Measurements from ENCODE around the gene EMX1. TPM values are rescaled to one million over a fixed set of nuclear protein-coding genes. Genes with fewer than 3 reads are reported as not detected.

EMX1 gene
- total RNA-seq, 2 experiments from 2014 or later, result not detected

DNA sequence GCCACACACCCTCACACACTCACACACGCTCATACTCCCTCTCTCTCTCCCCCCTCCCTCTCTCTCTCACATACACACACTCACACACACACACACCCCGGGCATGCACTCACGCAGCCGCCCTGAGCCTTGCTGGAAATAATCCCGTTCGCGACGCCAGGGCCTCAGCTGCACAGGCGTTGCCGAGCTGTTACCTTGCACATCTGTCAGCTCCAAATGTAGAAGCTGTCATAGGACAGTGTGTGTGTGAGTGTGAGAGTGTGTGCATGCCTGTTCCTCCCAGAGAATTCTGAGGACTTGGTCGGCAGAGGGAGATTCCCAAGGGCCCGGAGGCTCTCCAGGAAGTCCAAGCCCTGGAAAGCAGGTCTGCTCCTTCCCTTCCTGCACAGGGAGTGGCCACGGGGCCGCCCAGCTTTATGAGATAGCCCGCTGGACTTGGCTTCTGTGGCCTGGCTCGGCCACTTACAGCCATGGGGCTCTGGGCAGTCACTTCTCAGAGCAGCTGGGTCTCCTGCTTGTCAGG lies 21.5 kb upstream of the EMX1 start:
- intact Hi-C loops (cut with micrococcal nuclease; ENCODE audit: unreplicated experiment), result no loop called here
- no peaks in the 10 kb centered on the region for H3K9me2 ChIP-seq (ENCODE audit: insufficient read depth, low read length)
- no peak overlapping the region for H3K27ac ChIP-seq (ENCODE audit: low read depth, low read length, poor library complexity, severe bottlenecking)
- ChIA-PET CTCF (ENCODE audit: unreplicated experiment) (interaction anchor here (1.1 kb wide), 1 partner anchor 9 kb away, joined by 3 read pairs; no protein-coding TSS in a partner anchor), POLR2A (no interaction called here)
- no peaks in the 10 kb centered on the region for H3K36me3 ChIP-seq (ENCODE audit: insufficient read depth, low read length)
- no peaks in the 10 kb centered on the region for H3K9me3 ChIP-seq (ENCODE audit: low read length)
- no peak overlapping the region for H3K4me3 ChIP-seq (ENCODE audit: low read depth, low read length, poor library complexity, severe bottlenecking)
- no peak overlapping the region for H3K4me2 ChIP-seq (ENCODE audit: low read length)
- no peak overlapping the region for H2AFZ ChIP-seq (ENCODE audit: low read length)
- no peak for DNase-seq (ENCODE audit: low spot score)
- no peaks in the 10 kb centered on the region for H3K4me1 ChIP-seq (ENCODE audit: insufficient read depth, low read length, poor library complexity, severe bottlenecking)
- no peaks in the 10 kb centered on the region for H3K79me2 ChIP-seq (ENCODE audit: insufficient read depth, low read depth, low read length)
- BruUV-seq (replicated peaks), result no TSS peak
- no peaks in the 10 kb centered on the region for H4K20me1 ChIP-seq (ENCODE audit: insufficient read depth, low read length)
- TF ChIP-seq EZH2phosphoT487 (IDR thresholded peaks at IDR 0.05; ENCODE audit: borderline replicate concordance, low read depth, low read length), result no peak
- TF ChIP-seq, protein P1, sequence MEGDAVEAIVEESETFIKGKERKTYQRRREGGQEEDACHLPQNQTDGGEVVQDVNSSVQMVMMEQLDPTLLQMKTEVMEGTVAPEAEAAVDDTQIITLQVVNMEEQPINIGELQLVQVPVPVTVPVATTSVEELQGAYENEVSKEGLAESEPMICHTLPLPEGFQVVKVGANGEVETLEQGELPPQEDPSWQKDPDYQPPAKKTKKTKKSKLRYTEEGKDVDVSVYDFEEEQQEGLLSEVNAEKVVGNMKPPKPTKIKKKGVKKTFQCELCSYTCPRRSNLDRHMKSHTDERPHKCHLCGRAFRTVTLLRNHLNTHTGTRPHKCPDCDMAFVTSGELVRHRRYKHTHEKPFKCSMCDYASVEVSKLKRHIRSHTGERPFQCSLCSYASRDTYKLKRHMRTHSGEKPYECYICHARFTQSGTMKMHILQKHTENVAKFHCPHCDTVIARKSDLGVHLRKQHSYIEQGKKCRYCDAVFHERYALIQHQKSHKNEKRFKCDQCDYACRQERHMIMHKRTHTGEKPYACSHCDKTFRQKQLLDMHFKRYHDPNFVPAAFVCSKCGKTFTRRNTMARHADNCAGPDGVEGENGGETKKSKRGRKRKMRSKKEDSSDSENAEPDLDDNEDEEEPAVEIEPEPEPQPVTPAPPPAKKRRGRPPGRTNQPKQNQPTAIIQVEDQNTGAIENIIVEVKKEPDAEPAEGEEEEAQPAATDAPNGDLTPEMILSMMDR (conservative IDR thresholded peaks at IDR 0.05; ENCODE audit: low read length), result no peak

DNA sequence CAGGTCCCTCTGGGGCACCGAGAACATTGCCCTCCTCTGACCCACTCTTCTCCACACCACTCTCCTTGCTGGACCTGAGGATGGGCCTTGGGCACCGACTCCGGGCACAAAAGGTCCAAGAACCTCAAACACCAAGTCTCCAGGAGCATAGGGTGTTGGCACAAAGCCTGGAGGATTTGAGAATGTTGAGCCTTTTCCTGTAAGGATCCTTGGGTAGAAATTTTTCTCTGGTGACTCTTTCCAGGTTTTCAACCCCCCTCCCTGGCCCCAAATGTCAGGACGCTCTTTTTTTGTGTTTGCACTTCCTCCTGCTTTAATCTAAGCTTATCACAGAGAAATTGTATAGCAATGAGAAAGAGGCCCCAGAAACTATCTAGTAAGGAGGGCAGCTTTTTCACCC lies 20.9 kb upstream of the EMX1 start:
- Histone ChIP-seq H3K27ac (ENCODE audit: low read depth, low read length, poor library complexity, severe bottlenecking) (no peak overlapping the region), H3K79me2 (ENCODE audit: insufficient read depth, low read depth, low read length) (no peaks in the 10 kb centered on the region), H3K36me3 (ENCODE audit: insufficient read depth, low read length) (no peaks in the 10 kb centered on the region), H3K9me3 (ENCODE audit: low read length) (no peaks in the 10 kb centered on the region), H4K20me1 (ENCODE audit: insufficient read depth, low read length) (no peaks in the 10 kb centered on the region), H3K9me2 (ENCODE audit: insufficient read depth, low read length) (no peaks in the 10 kb centered on the region), H3K4me1 (ENCODE audit: insufficient read depth, low read length, poor library complexity, severe bottlenecking) (no peaks in the 10 kb centered on the region), H3K4me2 (ENCODE audit: low read length) (no peak overlapping the region), H2AFZ (ENCODE audit: low read length) (no peak overlapping the region), H3K4me3 (ENCODE audit: low read depth, low read length, poor library complexity, severe bottlenecking) (no peak overlapping the region)
- CTCF ChIA-PET (ENCODE audit: unreplicated experiment), result no interaction called here
- POLR2A ChIA-PET, result no interaction called here
- intact Hi-C loops (cut with micrococcal nuclease; ENCODE audit: unreplicated experiment), result no loop called here
- DNase-seq (ENCODE audit: low spot score), result no peak
- TF ChIP-seq EZH2phosphoT487 (IDR thresholded peaks at IDR 0.05; ENCODE audit: borderline replicate concordance, low read depth, low read length), result no peak
- TF ChIP-seq, protein P1 (conservative IDR thresholded peaks at IDR 0.05; ENCODE audit: low read length), result no peak
- no TSS peak for BruUV-seq (replicated peaks)

DNA sequence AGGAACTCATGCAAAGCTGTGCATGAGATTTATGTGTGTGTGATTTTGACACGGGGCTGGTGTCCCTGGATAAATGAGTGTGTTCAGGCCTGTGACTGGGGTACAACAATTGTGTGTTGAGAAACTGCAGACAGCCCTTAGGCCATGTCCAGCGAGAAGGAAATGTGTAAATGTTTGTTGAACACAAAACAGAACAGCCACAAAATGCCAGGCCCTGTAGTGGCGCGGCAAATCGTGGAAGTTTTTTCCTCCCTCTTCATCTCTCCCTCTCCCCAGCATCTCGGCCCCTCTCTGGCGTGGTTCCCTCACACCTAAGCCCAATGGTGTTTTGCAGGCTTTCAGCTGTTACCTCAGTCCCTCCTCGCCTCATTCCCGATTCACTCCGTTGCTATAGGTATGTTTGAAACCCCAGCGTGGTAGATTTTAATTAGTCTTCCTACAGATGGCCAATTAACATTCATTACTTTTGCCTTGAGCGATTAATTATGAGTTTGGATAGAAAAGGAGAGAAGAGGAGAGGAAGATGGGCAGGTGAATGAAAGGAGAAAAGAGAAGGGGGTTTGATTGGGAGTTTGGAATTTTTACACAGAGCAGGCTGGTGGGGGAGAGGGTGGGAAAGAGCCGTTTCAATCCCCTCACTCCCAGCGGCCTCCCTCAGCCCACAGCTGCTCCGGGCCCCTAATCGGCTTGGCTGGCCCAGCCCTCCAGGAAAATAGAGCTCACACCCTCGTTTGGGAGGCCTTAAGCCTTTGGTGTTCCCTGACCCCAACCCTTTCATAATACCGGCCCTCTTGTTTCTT lies 19.3 kb upstream of the EMX1 start:
- no peak for DNase-seq (ENCODE audit: low spot score)
- Histone ChIP-seq H3K27ac (ENCODE audit: low read depth, low read length, poor library complexity, severe bottlenecking) (no peak overlapping the region), H3K4me3 (ENCODE audit: low read depth, low read length, poor library complexity, severe bottlenecking) (no peak overlapping the region), H3K4me2 (ENCODE audit: low read length) (no peak overlapping the region), H3K4me1 (ENCODE audit: insufficient read depth, low read length, poor library complexity, severe bottlenecking) (no peaks in the 10 kb centered on the region), H2AFZ (ENCODE audit: low read length) (no peak overlapping the region), H3K9me2 (ENCODE audit: insufficient read depth, low read length) (no peaks in the 10 kb centered on the region), H3K36me3 (ENCODE audit: insufficient read depth, low read length) (no peaks in the 10 kb centered on the region), H3K79me2 (ENCODE audit: insufficient read depth, low read depth, low read length) (no peaks in the 10 kb centered on the region), H4K20me1 (ENCODE audit: insufficient read depth, low read length) (no peaks in the 10 kb centered on the region), H3K9me3 (ENCODE audit: low read length) (no peaks in the 10 kb centered on the region)
- TF ChIP-seq EZH2phosphoT487 (IDR thresholded peaks at IDR 0.05; ENCODE audit: borderline replicate concordance, low read depth, low read length), result no peak
- TF ChIP-seq, protein P1 (conservative IDR thresholded peaks at IDR 0.05; ENCODE audit: low read length), result no peak
- intact Hi-C loops (cut with micrococcal nuclease; ENCODE audit: unreplicated experiment), result no loop called here
- POLR2A ChIA-PET, result no interaction called here
- CTCF ChIA-PET (ENCODE audit: unreplicated experiment), result interaction anchor here (0.6 kb wide), 1 partner anchor 42 kb away, joined by 4 read pairs; no protein-coding TSS in a partner anchor
- BruUV-seq (replicated peaks), result no TSS peak
